Esophagus muscularis mucosa (tissue), 4 donors: ENCODE data around the gene ZNG1A. TPM values are rescaled to one million over a fixed set of nuclear protein-coding genes. Genes with fewer than 3 reads are reported as not detected.
"Not testable (repeated sequence)": the region's sequence is repeated elsewhere in the genome, so short reads cannot be mapped to it uniquely, and the experiment has no call there.

Experiments
- DNase-seq: peaks from one replicate; pipeline ENCODE4 v3.0.0-alpha.2; 2017; ENCODE audit errors: extremely low spot score
- H3K27ac ChIP-seq, 4 donors: fragments of 200-600 bp; sonication (generic); replicated peaks in 1 of 4; 1 replicate in 3 of 4; 2 replicates in 1 of 4; pipeline ENCODE4 v1.5.1; 2016 to 2019; ENCODE audit warnings: mild to moderate bottlenecking in 1 of 4
- H3K27me3 ChIP-seq, 4 donors: fragments of 200-600 bp; sonication (generic); one replicate each; pipeline versions ENCODE4 v1.5.1 to v1.6.0; 2016 to 2019
- H3K36me3 ChIP-seq, 4 donors: fragments of 200-600 bp; sonication (generic); one replicate each; pipeline ENCODE4 v1.5.1; 2016 to 2019
- H3K4me1 ChIP-seq, 4 donors: fragments of 200-600 bp; sonication (generic); one replicate each; pipeline ENCODE4 v1.5.1; 2016 to 2019
- H3K4me3 ChIP-seq, 4 donors: fragments of 200-600 bp; sonication (generic); 1 replicate in 2 of 4; 2 replicates in 2 of 4; pipeline ENCODE4 v1.5.1; 2016 to 2019; ENCODE audit warnings: mild to moderate bottlenecking in 4 of 4, moderate library complexity in 1 of 4
- H3K9me3 ChIP-seq, 4 donors: fragments of 200-600 bp; sonication (generic); 1 replicate in 3 of 4; 2 replicates in 1 of 4; pipeline ENCODE4 v1.5.1; 2016 to 2019
- EP300 ChIP-seq: sonication (generic); formaldehyde crosslinking; IDR thresholded peaks from one replicate; pipeline ENCODE4 v1.6.1; 2017; ENCODE audit warnings: antibody characterized with exemption
- POLR2A ChIP-seq: fragments of 450-650 bp; IDR thresholded peaks from one replicate; pipeline ENCODE4 v1.6.1; 2017; ENCODE audit warnings: antibody characterized with exemption, moderate library complexity, mild to moderate bottlenecking, low read depth
- POLR2AphosphoS5 ChIP-seq, 2 donors: sonication (generic); formaldehyde crosslinking; IDR thresholded peaks; one replicate each; pipeline ENCODE4 v1.6.1; 2017; ENCODE audit warnings: antibody characterized with exemption in 2 of 2
- WGBS: methylation state at CpG from one replicate; pipeline ENCODE4 v1.1.5; 2018; 5-methylcytosine and 5-hydroxymethylcytosine counted together
- intact Hi-C: fragments of 100-400 bp; cut with DNase I; formaldehyde crosslinking; loops from one replicate; pipeline ENCODE4 v1.15.1; 2023
- total RNA-seq, 4 donors: library from RNA; depleted of rRNA; stranded (reverse); fragments of >200 nt; gene quantifications; one replicate each; pipeline versions ENCODE4 v1.1.0 to v1.2.1, GENCODE V29; 2016
- TF ChIP-seq, protein P1 (sequence below), 3 experiments: fragments of 200-600 bp in 2 of 3; fragments of 450-650 bp in 1 of 3; sonication (generic) in 2 of 3; IDR thresholded peaks; one replicate each; pipeline ENCODE4 v1.5.1; 2017 to 2019; ENCODE audit warnings: antibody characterized with exemption in 3 of 3, mild to moderate bottlenecking in 2 of 3, moderate library complexity in 1 of 3

Gene ZNG1A
- total RNA-seq, 4 donors from 2014 or later: 26.4 to 50.7 (median 34.1) TPM

DNA sequence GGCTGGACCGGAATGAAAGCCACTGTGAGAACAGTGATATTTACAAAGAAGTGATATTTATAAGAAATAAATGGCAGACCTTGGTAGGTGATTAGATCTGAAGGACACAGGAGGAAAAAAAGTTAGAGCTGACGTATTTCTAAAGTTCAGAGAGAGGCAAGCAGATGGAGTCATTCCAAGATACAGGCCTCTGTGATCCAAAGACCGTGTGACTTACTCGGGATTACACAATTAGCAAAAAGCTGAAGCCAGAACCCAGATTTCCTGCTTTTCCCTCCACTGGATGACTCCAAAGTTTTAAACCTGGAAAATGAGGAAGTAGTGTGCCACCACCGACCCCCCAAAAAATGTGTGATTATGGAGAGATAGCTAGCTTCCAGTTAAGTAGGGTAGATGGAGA, 32.7 kb upstream of the ZNG1A start:
- no peaks in the 10 kb centered on the region for H3K9me3 ChIP-seq
- DNase-seq: no peak
- no peaks in the 10 kb centered on the region for H3K36me3 ChIP-seq
- peak overlapping the region; percentile 55 to 76 (median 66) for H3K27ac ChIP-seq
- intact Hi-C loops: no loop called here
- WGBS: 34% methylated on average over 5 of the region's 5 CpGs
- H3K4me1 ChIP-seq: peaks cover 6 to 43% (median 41%) of the 10 kb centered on the region in 4 donors
- peaks cover 0 to 7% (median 0%) of the 10 kb centered on the region in 4 donors for H3K27me3 ChIP-seq
- no peak for TF ChIP-seq POLR2A
- TF ChIP-seq POLR2AphosphoS5 (IDR thresholded peaks at IDR 0.05): peak; percentile 32 to 54
- no peak overlapping the region for H3K4me3 ChIP-seq

DNA sequence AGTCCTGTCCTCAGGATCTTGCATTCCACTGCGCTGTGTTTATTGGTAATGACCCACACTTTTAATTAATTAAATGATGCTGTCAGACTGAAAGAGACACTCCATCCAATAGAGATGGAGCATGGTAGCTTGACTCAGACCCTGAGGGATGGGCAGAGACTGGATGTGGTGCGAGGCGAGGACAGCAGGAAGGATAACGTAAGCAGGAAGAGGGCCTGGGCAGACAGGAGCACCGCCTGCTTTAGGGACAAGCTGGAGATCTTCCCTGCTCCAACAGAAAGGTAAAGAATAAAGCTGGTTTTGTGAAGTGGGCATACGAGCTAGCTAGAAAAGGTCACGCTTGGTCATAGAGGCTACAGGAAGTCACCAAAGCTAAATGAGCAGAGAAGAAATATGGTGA, 32.2 kb upstream of the ZNG1A start:
- peaks cover 0 to 7% (median 0%) of the 10 kb centered on the region in 4 donors for H3K27me3 ChIP-seq
- no peak overlapping the region for H3K4me3 ChIP-seq
- no peaks in the 10 kb centered on the region for H3K36me3 ChIP-seq
- peaks cover 6 to 38% (median 36%) of the 10 kb centered on the region in 4 donors for H3K4me1 ChIP-seq
- 86% methylated on average over 7 of the region's 7 CpGs for WGBS
- no peaks in the 10 kb centered on the region for H3K9me3 ChIP-seq
- no peak for DNase-seq
- TF ChIP-seq EP300 (no peak), POLR2A (no peak), POLR2AphosphoS5 (IDR thresholded peaks at IDR 0.05) (no peak)
- TF ChIP-seq, protein P1, sequence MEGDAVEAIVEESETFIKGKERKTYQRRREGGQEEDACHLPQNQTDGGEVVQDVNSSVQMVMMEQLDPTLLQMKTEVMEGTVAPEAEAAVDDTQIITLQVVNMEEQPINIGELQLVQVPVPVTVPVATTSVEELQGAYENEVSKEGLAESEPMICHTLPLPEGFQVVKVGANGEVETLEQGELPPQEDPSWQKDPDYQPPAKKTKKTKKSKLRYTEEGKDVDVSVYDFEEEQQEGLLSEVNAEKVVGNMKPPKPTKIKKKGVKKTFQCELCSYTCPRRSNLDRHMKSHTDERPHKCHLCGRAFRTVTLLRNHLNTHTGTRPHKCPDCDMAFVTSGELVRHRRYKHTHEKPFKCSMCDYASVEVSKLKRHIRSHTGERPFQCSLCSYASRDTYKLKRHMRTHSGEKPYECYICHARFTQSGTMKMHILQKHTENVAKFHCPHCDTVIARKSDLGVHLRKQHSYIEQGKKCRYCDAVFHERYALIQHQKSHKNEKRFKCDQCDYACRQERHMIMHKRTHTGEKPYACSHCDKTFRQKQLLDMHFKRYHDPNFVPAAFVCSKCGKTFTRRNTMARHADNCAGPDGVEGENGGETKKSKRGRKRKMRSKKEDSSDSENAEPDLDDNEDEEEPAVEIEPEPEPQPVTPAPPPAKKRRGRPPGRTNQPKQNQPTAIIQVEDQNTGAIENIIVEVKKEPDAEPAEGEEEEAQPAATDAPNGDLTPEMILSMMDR (IDR thresholded peaks at IDR 0.05): no peak
- intact Hi-C loops: no loop called here
- peak overlapping the region; percentile 55 to 76 (median 66) for H3K27ac ChIP-seq

DNA sequence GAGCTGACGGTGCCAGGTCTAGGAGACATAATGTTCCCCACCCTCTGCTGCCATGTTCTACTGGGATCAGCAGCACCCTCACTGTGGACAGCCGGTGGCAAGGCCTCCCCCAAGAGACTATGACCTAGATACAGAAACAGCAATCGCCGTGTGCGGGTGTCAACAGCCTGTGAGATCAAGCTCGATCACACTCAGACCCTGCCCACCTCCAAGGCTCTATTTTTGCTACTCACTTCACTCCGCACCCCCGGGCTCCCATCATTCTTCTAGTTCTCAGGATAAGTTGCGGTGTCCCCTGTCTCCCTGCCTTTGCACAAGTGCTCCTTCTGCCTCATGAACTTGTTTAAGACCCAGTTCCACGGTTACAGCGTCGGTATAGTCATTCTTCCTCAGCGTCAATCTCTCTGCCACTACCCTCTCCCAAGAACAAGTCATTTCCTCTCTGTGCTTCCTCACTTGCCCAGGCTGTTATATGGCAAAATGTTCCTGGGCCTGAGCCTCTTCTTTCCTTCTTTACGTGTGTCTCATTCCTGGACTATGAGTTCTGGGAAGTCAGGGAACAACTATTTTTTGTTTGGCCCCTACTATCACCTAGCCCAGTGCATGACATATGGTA, 30.4 kb upstream of the ZNG1A start:
- no peak overlapping the region for H3K27ac ChIP-seq
- DNase-seq: no peak
- H3K4me1 ChIP-seq: peaks cover 0 to 24% (median 21%) of the 10 kb centered on the region in 4 donors
- H3K4me3 ChIP-seq: no peak overlapping the region
- no peaks in the 10 kb centered on the region for H3K9me3 ChIP-seq
- intact Hi-C loops: no loop called here
- H3K27me3 ChIP-seq: no peaks in the 10 kb centered on the region
- TF ChIP-seq, protein P1 (IDR thresholded peaks at IDR 0.05): no peak
- TF ChIP-seq EP300 (no peak), POLR2AphosphoS5 (IDR thresholded peaks at IDR 0.05) (no peak), POLR2A (no peak)
- 80% methylated on average over 12 of the region's 14 CpGs for WGBS
- H3K36me3 ChIP-seq: no peaks in the 10 kb centered on the region

DNA sequence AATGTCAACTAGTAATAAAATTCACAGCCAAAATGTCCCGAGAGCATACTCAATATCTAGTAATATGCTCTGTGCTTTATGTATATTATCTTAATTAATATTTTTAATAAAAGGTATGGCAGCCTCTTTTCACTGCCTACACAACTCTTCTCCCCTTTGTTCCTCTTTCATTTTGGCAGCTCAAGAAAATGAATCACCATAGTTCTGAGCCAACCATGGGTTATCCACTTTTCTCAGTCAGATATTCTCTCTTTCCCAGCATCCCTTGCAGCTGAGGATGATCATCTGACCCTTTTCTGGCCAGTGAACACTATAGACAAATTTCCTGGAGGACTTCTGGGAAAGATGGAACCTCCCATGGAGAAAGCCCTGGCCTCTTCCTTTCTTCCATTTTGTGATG, 27.6 kb upstream of the ZNG1A start:
- TF ChIP-seq EP300 (no peak), POLR2A (no peak), POLR2AphosphoS5 (IDR thresholded peaks at IDR 0.05) (no peak)
- TF ChIP-seq, protein P1 (IDR thresholded peaks at IDR 0.05): no peak
- no peak overlapping the region for H3K27ac ChIP-seq
- no peaks in the 10 kb centered on the region for H3K36me3 ChIP-seq
- H3K4me3 ChIP-seq: no peak overlapping the region
- DNase-seq: no peak
- WGBS: 76% methylated on average over 1 of the region's 1 CpG
- no peaks in the 10 kb centered on the region for H3K9me3 ChIP-seq
- intact Hi-C loops: no loop called here
- H3K27me3 ChIP-seq: no peaks in the 10 kb centered on the region
- H3K4me1 ChIP-seq: peaks cover 0 to 8% (median 5%) of the 10 kb centered on the region in 4 donors

DNA sequence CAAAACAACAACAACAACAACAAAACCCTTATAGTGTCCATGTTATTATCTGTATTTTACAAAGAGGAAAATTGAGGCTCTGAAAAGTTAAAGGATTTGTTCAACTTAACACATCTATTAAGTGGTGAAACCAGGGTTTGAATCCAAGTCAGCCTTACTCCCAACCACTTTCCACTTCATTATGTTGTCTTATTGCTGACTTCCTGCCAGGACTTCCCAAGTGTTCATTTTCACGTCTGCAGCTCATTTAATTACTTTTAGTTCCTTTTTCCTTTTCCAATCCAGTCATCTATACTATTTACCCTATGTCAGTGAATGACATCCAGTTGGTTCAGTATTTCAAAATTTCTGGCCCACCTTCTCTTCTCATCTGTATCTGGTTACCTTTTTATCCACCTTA, 20.7 kb upstream of the ZNG1A start:
- H3K4me3 ChIP-seq, H3K36me3 ChIP-seq, H3K27ac ChIP-seq, H3K9me3 ChIP-seq, H3K27me3 ChIP-seq, DNase-seq, intact Hi-C loops, H3K4me1 ChIP-seq: not testable (repeated sequence)
- WGBS: 27% methylated on average over 1 of the region's 1 CpG

DNA sequence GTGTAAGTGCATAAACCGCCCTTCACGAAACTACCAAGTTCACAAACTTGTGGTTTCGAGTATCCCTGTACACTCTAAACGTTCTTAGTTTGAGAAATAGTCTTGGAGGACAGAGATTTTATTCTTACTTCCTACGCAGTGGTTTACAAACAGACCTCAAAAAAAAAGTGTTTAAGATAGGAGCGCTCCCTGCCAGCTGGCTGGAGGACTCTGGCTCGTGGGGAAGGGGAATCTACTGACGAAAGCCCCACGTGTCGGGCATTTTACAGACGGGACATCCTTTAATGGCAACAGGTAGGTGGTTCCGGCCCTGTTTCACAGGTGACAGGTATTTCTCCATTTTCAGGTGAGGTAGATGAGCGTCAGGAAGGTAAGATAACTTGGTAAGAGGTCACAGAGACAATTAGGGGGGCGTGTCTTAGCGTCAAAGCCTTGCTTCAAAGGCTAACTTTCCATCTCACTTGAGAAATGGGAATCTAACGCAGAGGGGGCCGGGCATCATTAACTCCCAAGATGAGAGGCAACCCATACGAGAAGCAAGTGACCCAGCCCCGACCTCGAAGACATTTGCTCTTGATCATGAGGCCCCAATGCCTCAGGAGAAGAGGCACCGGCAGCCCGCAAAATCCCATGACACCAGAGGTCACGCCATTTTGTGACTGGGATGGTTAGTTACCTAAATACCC, 573 bp downstream of the ZNG1A start:
- peaks cover 0 to 11% (median 2%) of the 10 kb centered on the region in 4 donors for H3K4me1 ChIP-seq
- H3K27ac ChIP-seq: peak overlapping the region; percentile 48 to 87 (median 76)
- DNase-seq, H3K9me3 ChIP-seq, intact Hi-C loops, H3K36me3 ChIP-seq, H3K27me3 ChIP-seq: not testable (repeated sequence)
- 12% methylated on average over 8 of the region's 23 CpGs for WGBS
- peak overlapping the region; percentile 43 to 64 (median 54) for H3K4me3 ChIP-seq

DNA sequence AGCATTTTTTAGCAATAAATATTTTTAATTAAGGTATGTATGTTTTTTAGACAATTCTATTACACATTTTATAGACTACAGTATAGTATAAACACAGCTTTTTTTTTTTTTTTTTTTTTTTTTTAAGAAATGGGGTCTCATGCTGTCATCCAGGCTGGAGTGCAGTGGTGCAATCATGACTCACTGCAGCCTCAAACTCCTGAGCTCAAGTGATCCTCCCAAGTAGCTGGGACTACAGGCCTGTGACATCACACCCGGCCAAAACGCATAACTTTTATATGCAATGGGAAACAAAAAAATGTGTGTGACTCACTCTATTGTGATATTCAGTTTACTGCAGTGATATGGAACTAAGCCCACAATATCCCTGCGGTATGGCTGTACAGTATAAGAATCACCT, 9.1 kb downstream of the ZNG1A start:
- H3K27me3 ChIP-seq, intact Hi-C loops, H3K4me1 ChIP-seq, H3K9me3 ChIP-seq, DNase-seq, H3K27ac ChIP-seq, H3K4me3 ChIP-seq: not testable (repeated sequence)
- WGBS: no CpG with 5 or more reads among the region's 3 CpGs
- H3K36me3 ChIP-seq: peaks cover 3 to 21% (median 5%) of the 10 kb centered on the region in 4 donors

DNA sequence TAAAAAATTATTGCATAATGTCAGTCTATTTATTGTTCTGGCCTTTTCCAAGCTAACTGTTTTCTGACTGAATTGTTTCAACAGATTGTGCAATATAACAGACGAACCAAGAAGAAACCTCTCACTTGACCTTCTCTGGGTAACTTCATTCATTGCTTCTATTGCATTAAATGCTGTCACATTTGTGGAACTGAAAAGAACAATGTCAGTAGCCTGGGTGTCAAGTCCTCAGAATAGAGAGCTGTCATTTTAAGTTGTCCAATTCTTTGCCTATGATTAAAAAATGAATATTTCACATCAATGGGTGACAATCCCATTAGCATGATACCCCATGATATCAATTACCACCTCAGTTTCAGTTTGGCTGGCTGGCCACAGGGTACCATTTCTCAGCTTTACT, 19.0 kb downstream of the ZNG1A start:
- H3K4me3 ChIP-seq, H3K4me1 ChIP-seq, H3K36me3 ChIP-seq, intact Hi-C loops, H3K9me3 ChIP-seq, H3K27ac ChIP-seq, DNase-seq, H3K27me3 ChIP-seq: not testable (repeated sequence)
- WGBS: 25% methylated on average over 1 of the region's 1 CpG

DNA sequence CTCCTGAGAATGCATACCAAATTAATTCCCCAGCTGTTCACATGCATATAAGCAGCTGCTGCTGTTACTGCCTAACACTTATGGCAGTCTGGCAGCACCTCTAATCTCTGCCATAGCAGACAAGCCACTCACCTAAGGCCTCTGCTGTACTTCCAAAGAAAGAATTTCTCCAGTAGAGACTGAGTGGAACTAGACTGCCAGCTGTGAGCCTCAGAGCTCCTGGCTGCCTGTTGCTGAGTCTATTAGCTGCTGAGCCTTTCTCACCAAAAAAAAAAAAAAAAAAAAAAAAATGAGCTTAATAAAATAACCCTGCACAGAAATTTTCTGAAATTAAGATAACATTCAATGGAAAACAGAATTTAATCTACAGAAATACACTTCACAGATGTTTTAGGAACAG, 27.7 kb downstream of the ZNG1A start:
- H3K4me3 ChIP-seq, H3K4me1 ChIP-seq, H3K27ac ChIP-seq, H3K9me3 ChIP-seq, H3K27me3 ChIP-seq, DNase-seq, H3K36me3 ChIP-seq, intact Hi-C loops: not testable (repeated sequence)
